Epidermal melanocyte (primary cell): ENCODE measurements around the gene CACNA1F.
A peak's percentile ranks its signal among the peaks of the same experiment; 100 is the strongest.

ENCODE experiments used
- DNase-seq: peaks from one replicate; pipeline ENCODE4 v3.0.0; 2011; ENCODE audit warnings: low spot score; ENCODE audit not compliant: insufficient read length

Gene CACNA1F

DNA sequence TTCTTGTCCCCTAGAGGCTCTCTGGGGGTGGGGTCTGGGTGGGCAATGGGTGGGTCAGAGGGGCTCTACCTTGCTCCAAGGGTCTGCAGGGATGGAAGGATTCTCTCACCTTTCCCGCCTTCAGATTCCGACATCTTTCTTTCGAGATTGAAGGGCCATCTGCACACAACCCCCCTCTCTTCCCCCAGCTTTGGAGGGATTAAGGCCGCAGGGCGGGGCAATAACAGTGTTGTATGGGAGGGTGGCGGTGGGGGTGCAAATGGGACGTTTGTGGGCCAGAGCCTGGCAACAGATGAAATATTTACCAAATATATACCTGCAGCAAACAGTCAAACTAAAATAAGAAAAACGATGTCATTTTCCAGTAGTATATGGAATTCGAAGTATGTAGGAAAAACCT, at the start of gene CACNA1F:
CACNA1F (minus strand) TSS at position 165 of the 400 bp plus-strand sequence; CDS start at position 134, 31 bp downstream.
- no peak for DNase-seq

DNA sequence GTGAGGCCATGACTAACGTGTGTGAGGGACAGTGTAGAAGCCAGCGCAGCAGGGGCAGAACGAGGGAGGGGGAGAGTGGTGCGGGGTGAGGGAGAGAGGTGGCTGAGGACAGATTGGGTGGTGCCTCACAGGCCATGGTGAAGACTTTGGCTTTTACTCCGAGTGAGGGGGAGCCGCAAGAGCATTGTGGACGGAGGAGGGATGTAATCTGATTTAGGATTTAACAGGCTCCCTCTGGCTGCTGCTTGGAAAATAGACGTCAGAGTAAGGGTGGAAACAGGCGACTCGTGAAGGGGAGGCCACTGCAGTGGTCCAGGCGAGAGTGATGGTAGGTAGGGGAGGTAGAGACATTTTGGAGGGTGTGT, 49.5 kb upstream of the CACNA1F start:
- DNase-seq: no peak

DNA sequence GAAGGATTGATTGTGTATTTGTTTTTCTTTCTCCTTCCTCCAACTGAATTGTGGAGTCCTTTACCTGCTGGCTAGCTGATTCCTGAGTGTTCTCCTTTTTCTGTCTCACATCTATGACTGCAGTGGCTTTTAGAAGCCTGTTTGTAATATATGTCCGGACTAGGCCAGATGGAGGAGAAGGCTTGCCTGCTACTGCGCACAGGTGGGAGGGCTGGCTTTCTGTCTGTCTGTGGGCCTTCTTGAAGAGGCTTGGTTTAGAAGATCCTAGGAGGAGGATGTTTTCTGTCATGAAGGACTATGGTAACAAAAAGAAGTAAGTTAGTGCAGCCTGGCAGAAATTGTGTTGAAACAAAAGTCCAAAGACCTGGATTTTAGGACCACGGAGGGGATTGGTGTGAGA, 44.9 kb upstream of the CACNA1F start:
- DNase-seq: no peak

DNA sequence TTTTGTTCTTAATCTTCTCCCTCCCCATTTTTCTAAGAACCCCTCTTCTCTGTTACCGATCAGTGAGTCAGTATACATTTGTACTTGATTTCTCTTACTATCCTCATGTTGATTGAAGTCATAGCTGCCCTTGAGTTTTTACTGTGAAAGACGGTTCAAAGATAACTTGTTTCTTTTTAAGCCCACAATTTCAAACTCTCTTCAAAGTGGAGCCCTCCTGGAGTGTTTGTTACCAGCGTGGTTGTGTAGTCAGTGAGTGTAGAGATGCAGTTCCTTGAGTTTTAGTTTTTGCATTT, 44.3 kb upstream of the CACNA1F start:
- no peak for DNase-seq

DNA sequence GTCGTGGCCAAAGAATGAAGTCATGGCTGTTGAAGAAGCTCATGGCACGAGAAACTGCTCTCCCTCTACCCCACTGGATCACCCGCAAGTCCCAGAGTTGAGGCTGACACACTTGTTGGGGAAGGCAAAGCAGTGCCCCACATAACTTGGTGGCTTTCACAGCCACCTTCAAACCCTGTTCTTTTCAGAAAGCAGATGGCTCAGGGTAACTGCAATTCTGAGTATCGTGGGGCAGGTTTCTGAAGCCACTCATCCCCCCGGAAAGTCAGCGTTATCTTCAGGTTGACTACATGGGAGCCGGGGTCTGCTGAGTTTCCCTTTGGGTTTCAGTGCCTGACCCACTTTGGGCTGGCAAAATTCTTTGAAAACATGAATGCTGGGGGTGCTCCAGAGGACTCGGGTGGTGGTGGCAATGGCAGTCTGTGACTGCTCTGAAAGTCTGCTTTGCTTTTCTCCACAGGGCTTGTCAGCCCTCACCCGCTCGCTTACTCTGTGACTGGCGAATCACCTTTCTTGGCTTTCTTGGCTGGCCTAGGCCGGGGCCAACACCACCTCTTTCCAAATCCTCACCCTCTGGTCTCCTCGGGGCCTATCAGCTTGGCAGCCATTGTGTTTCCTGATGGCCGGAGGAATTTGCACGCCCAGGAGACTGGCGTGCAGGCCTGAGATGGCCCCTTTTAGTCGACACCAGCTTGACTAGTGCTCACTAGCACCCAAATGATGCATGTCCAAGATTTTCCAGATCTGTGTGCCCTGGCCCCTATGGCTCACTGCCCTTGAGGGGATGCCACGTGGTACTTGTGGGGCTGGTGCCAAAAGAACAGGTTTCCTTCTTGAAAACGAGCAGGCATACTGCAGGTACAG, 43.8 kb upstream of the CACNA1F start:
- no peak for DNase-seq

DNA sequence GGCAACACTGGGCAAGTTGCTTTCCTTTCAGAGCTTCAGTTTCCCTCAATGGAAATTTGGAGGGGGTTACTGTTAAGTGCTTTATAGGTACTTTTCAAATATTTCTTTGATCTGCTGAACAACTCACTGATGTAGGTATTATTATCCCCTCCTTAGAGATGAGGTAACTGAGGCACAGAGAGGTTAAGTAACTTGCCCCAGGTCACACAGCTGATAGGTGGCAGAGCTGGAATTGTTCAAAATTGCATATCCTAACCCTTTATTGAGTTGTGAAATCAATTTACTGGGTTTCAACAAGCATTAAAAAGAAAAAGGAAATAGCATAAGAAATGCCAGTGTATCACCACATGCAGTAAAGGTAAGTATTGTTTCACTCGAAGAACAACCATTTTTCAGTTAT, 43.1 kb upstream of the CACNA1F start:
- no peak for DNase-seq

DNA sequence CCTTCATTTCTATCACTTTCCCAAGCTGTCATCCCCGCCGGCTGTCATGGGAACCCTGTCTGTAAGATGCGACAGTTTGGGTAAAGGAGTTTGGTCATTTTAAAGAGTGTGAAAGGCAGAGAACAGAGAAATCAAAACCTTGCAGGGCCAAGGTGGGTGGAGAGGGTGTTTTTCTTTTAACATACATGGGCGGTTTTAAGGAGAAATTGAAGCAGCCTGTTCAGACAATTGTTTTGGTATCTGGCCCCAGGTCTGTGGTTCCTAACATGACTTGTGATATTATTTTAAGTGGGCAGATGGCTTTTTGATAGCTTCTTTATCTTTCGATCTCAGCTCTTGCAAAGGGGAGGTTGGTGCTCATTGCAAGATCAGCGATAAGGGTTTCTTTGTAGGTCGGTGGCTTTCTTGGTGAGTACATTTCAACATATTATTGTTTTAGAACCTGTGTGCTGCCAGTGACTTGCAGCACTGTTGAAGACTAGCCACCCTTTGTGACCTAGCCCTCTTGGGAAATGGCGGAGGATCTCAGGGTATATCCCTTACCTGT, 40.1 kb upstream of the CACNA1F start:
- DNase-seq: no peak

DNA sequence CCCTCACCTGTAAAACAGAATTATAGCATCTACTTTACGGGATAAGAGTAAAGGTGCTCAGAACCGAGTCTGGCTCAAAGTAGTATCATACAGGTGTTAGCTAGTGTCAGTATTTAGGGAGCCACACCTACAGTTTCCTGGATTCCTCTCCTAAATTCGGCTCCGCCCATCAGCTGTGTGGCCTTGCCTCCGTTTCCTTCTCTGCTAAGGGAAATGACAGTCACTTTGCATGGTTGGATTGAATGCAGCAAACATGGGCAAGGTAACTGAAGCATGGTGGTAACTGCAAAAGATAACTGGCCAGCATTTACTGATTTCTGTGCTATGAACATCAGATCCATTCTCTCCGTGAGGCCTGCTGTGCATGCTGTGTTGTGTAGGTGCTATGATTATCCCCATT, 39.3 kb upstream of the CACNA1F start:
- no peak for DNase-seq

DNA sequence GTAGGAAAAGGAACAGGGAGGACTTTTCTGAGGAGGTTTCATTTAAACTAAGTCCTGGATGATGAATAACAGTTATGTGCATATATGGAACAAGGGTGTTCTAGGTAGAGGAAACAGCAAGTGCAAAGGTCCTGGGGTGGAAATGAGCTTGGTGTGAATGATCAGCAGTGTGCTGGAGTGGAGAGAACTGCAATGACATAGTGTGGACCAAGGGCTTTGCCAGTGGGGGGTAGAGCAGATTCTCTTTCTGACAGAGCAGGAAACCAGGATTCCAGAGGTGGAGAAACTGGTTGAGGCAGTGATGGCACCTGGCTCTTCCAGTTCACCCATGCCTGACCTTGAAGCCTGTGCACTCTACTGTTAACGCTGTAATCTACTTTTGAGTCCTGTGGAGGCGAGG, 38.2 kb upstream of the CACNA1F start:
- no peak for DNase-seq

DNA sequence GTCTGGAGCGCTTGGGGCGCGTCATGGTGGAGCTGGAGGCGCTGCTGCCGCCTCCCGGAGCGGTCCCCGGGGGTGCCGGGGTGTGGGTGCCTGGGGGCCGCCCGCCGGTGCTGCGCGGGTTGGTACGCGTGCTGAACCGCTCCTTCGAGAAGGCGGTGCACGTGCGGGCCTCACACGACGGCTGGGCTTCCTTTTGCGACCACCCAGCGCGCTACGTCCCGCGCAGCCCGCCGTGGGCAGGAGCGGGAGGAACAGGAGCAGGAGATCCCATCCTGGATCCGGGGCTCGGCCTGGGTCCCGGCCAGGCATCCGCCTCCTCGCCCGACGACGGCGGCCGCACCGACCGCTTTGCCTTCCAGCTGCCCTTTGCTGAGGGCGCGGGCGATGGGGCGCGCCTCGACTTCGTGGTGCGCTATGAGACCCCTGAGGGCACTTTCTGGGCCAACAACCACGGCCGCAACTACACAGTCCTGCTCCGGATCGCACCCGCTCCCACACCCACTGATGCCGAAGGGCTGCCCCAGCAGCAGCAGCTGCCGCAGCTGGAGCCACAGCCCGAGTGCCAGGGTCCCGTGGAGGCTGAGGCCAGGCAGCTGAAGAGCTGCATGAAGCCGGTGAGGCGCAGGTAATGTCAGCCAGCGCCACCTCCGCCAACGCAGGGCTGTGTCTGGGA, 37.2 kb upstream of the CACNA1F start:
- no peak for DNase-seq

DNA sequence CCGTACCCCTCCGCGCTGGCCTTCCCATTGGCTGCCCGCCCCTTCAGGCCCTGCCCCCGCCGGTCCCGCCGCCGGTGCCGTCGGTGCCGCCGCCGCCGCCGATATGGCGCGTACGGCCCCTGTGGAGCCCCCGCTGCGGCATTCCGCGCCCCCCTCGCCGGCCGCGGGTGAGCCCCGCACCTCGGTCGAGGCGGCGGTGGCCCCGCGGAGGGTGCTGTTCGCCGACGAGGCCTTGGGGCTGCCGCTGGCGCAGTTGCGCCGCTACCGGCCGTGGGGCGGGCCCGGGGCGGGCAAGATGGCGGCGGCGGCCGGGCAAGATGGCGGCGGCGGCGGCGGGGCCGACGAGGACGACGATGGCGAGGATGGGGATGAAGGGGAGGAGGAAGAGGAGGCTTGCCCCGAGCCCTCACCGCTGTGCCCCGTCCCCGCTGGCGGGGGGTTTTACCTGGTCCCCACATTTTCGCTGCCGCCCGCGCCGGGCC, 36.7 kb upstream of the CACNA1F start, which contains the start of gene PPP1R3F:
PPP1R3F (plus strand) TSS at position 27 of the 482 bp plus-strand sequence; CDS start at position 104, 77 bp downstream.
- DNase-seq: no peak

DNA sequence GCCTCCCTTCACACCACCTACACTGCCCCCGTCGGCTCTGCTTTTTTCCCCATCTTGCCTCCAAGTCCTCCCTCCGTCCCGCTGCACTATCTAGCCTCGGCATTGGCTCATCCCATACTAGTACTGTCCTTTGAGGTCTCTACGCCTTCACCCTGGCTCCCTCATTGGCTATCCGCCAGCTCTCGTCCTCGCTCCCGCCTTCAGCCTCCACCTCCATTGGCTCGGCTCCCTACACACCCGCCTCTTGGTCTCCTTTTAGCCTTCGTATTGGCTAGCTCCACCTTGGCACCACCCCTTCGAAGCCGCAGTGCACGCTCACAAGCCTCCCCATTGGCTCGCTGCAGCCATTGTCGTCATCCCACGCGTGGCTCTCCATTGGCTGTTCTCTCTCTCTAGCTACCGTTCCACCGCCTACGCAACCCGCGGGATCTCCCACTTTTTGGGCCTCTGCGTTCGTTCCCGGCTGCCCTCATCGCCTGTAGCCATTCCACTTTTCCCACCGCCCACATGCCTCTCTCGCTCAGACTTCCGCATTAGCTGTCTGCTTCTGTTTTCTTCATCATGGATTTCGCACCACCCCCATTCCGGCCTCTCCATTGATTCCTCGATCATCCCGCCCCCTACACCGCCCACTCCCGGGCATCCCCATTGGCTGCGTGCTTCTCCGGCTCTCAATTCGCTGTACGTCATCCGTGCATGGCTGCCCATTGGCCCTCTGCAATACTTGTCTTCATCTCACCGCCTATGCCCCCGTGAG, 36.0 kb upstream of the CACNA1F start:
- DNase-seq: peak; percentile 87

DNA sequence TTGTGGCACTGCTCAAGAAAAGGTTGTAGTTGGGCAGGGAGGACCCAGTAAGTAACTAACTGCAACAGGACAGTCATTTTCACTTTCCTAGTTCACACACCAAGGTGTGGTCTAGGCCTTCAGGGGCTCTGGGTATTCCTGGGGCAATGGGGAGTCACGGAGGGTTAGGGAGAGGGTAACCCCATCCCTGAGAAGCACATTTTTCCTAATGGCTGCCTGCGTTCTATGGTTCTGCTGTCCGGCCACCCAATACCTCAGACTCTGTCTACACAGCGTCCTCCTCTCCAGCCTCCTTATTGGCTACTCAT, 35.5 kb upstream of the CACNA1F start:
- no peak for DNase-seq

DNA sequence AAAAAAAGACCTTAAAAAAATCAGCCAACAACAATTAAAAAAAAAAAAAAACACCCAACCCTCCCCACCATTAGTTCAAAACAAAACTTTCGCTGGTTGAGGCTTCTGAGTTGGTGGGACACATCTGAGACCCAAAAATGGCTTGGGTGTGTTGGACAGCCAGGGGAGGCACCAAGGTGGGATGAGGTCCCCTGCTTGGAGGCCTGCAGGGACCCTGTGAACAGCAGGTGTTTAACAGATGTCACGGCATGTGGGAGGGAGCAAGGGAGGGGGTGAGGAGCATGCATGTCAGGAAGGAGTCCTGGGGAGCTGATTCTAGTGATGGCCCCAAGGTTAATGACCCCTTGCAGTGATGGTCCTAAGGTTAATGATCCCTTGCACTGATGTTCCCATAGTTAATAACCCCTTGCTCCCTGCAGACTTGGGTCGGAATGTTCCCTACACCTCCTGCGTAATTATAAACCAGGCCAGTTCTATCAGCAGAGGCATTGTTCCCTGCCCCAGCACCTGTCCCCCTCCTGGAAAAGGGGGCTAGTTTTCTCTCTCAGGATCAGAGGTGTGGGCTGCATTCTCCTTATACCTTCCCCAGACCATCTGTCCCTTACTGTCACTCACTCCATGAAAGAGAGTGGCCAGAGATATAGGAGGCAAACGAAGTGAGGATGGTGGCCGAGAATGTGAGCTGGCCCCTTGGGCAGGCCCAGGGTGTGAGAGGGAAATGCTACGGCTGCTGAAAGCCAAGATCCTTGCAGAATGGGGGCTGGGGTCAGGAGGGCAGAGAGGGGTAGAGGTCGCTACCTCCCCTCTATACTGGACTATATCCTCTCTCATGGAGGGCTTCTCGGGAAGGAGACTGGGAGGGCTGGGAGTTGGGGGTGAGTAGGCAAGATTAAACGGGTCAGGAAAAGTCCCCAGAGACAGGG, 33.6 kb upstream of the CACNA1F start:
- no peak for DNase-seq

DNA sequence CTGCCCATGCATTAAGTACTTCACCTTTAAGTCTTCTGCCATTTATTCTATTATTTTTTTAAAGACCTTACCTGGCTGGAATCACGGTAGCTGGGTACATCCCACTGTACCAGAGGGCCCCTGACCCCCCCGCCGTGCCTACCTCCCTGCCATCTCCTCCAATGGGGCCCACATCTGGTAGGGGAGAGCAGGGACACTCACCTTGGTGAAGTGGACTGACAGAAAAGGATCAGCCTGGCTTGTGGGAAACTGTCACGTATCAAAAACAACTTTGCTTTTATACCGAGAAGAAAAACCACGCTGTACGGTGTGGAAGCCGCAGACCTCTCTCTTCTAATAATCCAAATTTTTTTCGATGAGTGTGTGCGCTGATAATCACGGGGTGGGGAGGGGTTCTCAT, 31.3 kb upstream of the CACNA1F start, which contains the start of gene FOXP3:
FOXP3 (minus strand) TSS at position 251 of the 400 bp plus-strand sequence. CDS start 6,205 bp downstream, outside the sequence.
- no peak for DNase-seq

DNA sequence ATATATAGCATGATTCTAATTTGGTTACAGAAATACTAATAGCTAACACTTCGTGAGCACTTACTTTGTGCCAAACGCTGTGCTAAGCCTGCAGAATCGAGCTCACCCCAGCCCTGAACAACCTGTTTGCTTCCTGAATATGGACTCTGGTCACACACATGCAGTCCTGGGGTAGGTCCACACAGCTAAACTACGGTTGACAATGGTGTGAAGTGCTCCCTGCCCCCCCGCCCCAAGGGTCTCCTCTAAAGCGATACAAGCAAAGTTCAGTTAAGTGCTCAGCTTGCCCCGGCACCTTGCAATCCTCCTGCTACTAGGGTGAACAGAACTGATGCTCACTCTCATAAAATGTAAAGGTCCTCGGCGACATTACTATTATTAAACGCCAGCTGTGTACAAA, 30.5 kb upstream of the CACNA1F start:
- DNase-seq: no peak

DNA sequence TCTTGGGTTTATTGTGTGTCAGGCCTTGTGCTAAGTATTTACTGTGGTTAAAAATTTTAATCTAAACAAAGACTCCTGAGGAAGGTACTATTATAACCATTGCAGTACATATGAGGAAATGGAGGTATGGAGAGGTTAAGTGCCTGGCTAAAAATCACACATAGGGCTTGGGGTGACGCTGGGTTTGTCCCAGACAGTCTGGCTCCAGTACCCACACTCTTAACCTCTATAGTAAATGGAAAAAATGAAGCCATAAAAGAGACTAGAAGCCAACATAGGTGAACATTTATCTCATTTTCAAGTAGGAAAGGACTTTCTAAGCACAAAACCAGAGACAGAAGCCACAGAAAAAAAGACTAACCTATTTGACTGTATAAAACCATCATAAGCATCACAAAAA, 29.5 kb upstream of the CACNA1F start:
- DNase-seq: no peak

DNA sequence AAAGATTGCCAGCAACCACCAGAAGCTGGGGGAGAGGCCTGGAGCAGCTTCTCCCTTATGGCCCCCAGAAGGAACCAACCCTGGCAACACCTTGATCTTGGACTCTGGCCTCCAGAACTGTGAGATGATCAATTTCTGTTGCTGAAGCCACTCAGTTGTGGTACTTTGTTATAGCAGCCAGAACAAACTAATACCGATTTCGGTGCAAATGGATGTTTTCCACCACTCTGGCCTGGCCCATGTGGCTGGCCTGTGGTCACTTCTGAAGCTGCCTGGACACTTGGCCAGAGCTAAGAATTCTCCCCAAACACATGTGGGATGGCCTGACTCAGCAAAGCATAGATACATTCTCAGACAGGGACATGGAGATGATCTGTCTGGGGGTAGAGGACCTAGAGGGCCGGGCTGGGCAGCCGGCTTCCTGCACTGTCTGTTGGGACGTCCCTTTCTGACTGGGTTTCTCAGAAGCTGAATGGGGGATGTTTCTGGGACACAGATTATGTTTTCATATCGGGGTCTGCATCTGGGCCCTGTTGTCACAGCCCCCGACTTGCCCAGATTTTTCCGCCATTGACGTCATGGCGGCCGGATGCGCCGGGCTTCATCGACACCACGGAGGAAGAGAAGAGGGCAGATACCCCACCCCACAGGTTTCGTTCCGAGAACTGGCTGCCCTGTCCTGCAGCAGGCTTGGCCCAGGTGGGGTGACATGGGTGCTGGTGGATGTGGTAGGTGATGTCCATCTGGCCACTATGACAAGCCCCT, 27.3 kb upstream of the CACNA1F start:
- DNase-seq: no peak

DNA sequence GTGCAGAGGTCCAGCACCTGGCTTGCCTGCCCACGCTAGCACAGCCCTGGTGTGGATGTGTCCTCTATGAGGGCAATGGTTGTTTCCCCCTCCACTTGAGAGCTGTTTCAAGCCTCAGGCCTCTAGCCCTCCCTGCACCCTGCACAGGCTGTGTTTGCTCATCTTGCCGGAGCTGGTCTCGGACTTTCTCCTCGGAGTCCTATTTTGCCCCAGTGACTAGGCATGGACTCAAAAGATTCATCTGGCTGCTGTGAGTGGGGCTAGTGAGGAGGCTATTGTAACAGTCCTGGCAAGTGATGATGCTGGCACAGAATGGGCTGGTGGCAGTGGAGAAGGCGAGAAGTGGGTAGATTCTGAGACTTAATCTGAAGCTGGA, 25.6 kb upstream of the CACNA1F start:
- no peak for DNase-seq
